OCI-LY1 (cell line): ENCODE results near the gene HAUS7.

Source experiments
- H2AFZ ChIP-seq: fragments of 200-600 bp; sonication (generic), shearing (Covaris generic); 2 replicates; pipeline ENCODE4 v1.6.0; 2014; ENCODE audit warnings: antibody characterized with exemption, mild to moderate bottlenecking, low read length
- H3F3A ChIP-seq: fragments of 200-600 bp; sonication (generic), shearing (Covaris generic); 2 replicates; pipeline ENCODE4 v1.6.0; 2014; ENCODE audit warnings: mild to moderate bottlenecking, antibody characterized with exemption, low read length, moderate library complexity; ENCODE audit not compliant: insufficient read depth
- H3K27ac ChIP-seq: fragments of 200-600 bp; sonication (generic); 2 replicates; pipeline ENCODE4 v1.5.1; 2014; ENCODE audit warnings: low read length, mixed run types, mild to moderate bottlenecking, low read depth; ENCODE audit not compliant: poor library complexity, severe bottlenecking
- H3K27me3 ChIP-seq: fragments of 200-600 bp; sonication (generic); 2 replicates; pipeline ENCODE4 v1.6.0; 2014; ENCODE audit warnings: antibody characterized with exemption, mild to moderate bottlenecking, low read length, moderate library complexity; ENCODE audit not compliant: insufficient read depth
- H3K36me3 ChIP-seq: fragments of 200-600 bp; sonication (generic); 2 replicates; pipeline ENCODE4 v1.6.1; 2014; ENCODE audit warnings: mild to moderate bottlenecking, antibody characterized with exemption, low read length, moderate library complexity, mixed read lengths; ENCODE audit not compliant: insufficient read depth
- H3K4me1 ChIP-seq: fragments of 200-600 bp; sonication (generic); 2 replicates; pipeline ENCODE4 v1.5.1; 2014; ENCODE audit warnings: mild to moderate bottlenecking, low read length, moderate library complexity; ENCODE audit not compliant: insufficient read depth, severe bottlenecking
- H3K4me2 ChIP-seq: fragments of 200-600 bp; sonication (generic), shearing (Covaris generic); 2 replicates; pipeline ENCODE4 v1.6.1; 2014; ENCODE audit warnings: low read length
- H3K4me3 ChIP-seq: fragments of 200-600 bp; sonication (generic); 2 replicates; pipeline ENCODE4 v1.5.1; 2014; ENCODE audit warnings: low read length, low read depth, mild to moderate bottlenecking, mixed read lengths; ENCODE audit not compliant: poor library complexity, severe bottlenecking
- H3K79me2 ChIP-seq: fragments of 200-600 bp; shearing (Covaris generic); 2 replicates; pipeline ENCODE4 v1.6.1; 2016; ENCODE audit warnings: mixed run types, low read length, mixed read lengths; ENCODE audit not compliant: insufficient read depth
- H3K9ac ChIP-seq: fragments of 200-600 bp; sonication (generic), shearing (Covaris generic); 2 replicates; pipeline ENCODE4 v1.6.1; 2014; ENCODE audit warnings: mild to moderate bottlenecking, low read length, mixed read lengths
- H3K9me2 ChIP-seq: fragments of 200-600 bp; sonication (generic), shearing (Covaris generic); 2 replicates; pipeline ENCODE4 v1.6.1; 2014; ENCODE audit warnings: low read depth, mild to moderate bottlenecking, low read length, mixed read lengths
- H3K9me3 ChIP-seq: fragments of 200-600 bp; shearing (Covaris generic); 2 replicates; pipeline ENCODE4 v1.6.1; 2014; ENCODE audit warnings: low read length, mixed read lengths
- H4K20me1 ChIP-seq: fragments of 200-600 bp; sonication (generic), shearing (Covaris generic); 2 replicates; pipeline ENCODE4 v1.6.0; 2016; ENCODE audit warnings: mild to moderate bottlenecking, low read length; ENCODE audit not compliant: insufficient read depth
- CTCF ChIP-seq: fragments of 200-600 bp; sonication (generic), shearing (Covaris generic); IDR thresholded peaks from 2 replicates; pipeline ENCODE4 v1.5.1; 2017; ENCODE audit warnings: mild to moderate bottlenecking, antibody characterized with exemption, low read length, moderate library complexity, mixed read lengths
- EZH2 ChIP-seq: fragments of 200-600 bp; sonication (generic), shearing (Covaris generic); IDR thresholded peaks from 2 replicates; pipeline ENCODE4 v1.8.0; 2017; ENCODE audit warnings: borderline replicate concordance, mixed run types, mild to moderate bottlenecking, antibody characterized with exemption, low read length, moderate library complexity, mixed read lengths

The HAUS7 gene

GRCh38 chrX:153502796-153503195 is 32.4 kb upstream of the HAUS7 start:
- Histone ChIP-seq H3F3A (no peaks in the 10 kb centered on the region), H3K27me3 (no peaks in the 10 kb centered on the region), H3K36me3 (no peaks in the 10 kb centered on the region), H3K4me3 (no peak overlapping the region), H3K9me2 (no peaks in the 10 kb centered on the region), H3K9me3 (no peaks in the 10 kb centered on the region), H3K4me2 (no peak overlapping the region), H3K79me2 (no peaks in the 10 kb centered on the region), H2AFZ (no peak overlapping the region), H3K27ac (no peak overlapping the region), H3K4me1 (no peaks in the 10 kb centered on the region), H3K9ac (no peak overlapping the region), H4K20me1 (no peaks in the 10 kb centered on the region)
- no peak for TF ChIP-seq EZH2

GRCh38 chrX:153502131-153502530 is 31.8 kb upstream of the HAUS7 start:
- Histone ChIP-seq H3K27me3 (no peaks in the 10 kb centered on the region), H3K4me1 (no peaks in the 10 kb centered on the region), H2AFZ (no peak overlapping the region), H3F3A (no peaks in the 10 kb centered on the region), H3K27ac (no peak overlapping the region), H3K9me2 (no peaks in the 10 kb centered on the region), H3K36me3 (no peaks in the 10 kb centered on the region), H3K4me2 (no peak overlapping the region), H3K4me3 (no peak overlapping the region), H4K20me1 (no peaks in the 10 kb centered on the region), H3K9me3 (no peaks in the 10 kb centered on the region), H3K79me2 (no peaks in the 10 kb centered on the region), H3K9ac (no peak overlapping the region)
- TF ChIP-seq EZH2, result no peak
- TF ChIP-seq CTCF, result no peak

- Histone ChIP-seq H3K27me3 (no peaks in the 10 kb centered on the region), H3K36me3 (no peaks in the 10 kb centered on the region), H3K4me3 (no peak overlapping the region), H3K9ac (no peak overlapping the region), H2AFZ (no peak overlapping the region), H3K4me1 (no peaks in the 10 kb centered on the region), H4K20me1 (no peaks in the 10 kb centered on the region), H3K4me2 (no peak overlapping the region), H3K27ac (no peak overlapping the region), H3F3A (no peaks in the 10 kb centered on the region), H3K9me2 (no peaks in the 10 kb centered on the region), H3K79me2 (no peaks in the 10 kb centered on the region), H3K9me3 (no peaks in the 10 kb centered on the region)
- no peak for TF ChIP-seq CTCF
- no peak for TF ChIP-seq EZH2
Measured at GRCh38 chrX:153501530-153501929, 31.2 kb upstream of the HAUS7 start.

- no peaks in the 10 kb centered on the region for H3K9me3 ChIP-seq
- H3K4me3 ChIP-seq, result no peak overlapping the region
- H3K4me2 ChIP-seq, result no peak overlapping the region
- no peak overlapping the region for H3K27ac ChIP-seq
- no peaks in the 10 kb centered on the region for H4K20me1 ChIP-seq
- no peaks in the 10 kb centered on the region for H3K36me3 ChIP-seq
- no peaks in the 10 kb centered on the region for H3K9me2 ChIP-seq
- no peaks in the 10 kb centered on the region for H3K79me2 ChIP-seq
- TF ChIP-seq CTCF (no peak), EZH2 (no peak)
- no peaks in the 10 kb centered on the region for H3K27me3 ChIP-seq
- H3F3A ChIP-seq, result no peaks in the 10 kb centered on the region
- H3K4me1 ChIP-seq, result no peaks in the 10 kb centered on the region
- no peak overlapping the region for H2AFZ ChIP-seq
- H3K9ac ChIP-seq, result no peak overlapping the region
Measured at GRCh38 chrX:153500676-153501280, 30.4 kb upstream of the HAUS7 start.
